ENCODE measurements around the gene EMC8.

GRCh38 chr16:85796152-85796551 is 3.2 kb downstream of the EMC8 start:
- TF ChIP-seq, protein P1, sequence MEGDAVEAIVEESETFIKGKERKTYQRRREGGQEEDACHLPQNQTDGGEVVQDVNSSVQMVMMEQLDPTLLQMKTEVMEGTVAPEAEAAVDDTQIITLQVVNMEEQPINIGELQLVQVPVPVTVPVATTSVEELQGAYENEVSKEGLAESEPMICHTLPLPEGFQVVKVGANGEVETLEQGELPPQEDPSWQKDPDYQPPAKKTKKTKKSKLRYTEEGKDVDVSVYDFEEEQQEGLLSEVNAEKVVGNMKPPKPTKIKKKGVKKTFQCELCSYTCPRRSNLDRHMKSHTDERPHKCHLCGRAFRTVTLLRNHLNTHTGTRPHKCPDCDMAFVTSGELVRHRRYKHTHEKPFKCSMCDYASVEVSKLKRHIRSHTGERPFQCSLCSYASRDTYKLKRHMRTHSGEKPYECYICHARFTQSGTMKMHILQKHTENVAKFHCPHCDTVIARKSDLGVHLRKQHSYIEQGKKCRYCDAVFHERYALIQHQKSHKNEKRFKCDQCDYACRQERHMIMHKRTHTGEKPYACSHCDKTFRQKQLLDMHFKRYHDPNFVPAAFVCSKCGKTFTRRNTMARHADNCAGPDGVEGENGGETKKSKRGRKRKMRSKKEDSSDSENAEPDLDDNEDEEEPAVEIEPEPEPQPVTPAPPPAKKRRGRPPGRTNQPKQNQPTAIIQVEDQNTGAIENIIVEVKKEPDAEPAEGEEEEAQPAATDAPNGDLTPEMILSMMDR (IDR thresholded peaks at IDR 0.05), result no peak
- no peak for TF ChIP-seq POLR2A (IDR thresholded peaks at IDR 0.05)

Data from stomach (tissue), 4 donors.